ENCODE measurements around the gene CACNA1D.

CACNA1D gene

DNA sequence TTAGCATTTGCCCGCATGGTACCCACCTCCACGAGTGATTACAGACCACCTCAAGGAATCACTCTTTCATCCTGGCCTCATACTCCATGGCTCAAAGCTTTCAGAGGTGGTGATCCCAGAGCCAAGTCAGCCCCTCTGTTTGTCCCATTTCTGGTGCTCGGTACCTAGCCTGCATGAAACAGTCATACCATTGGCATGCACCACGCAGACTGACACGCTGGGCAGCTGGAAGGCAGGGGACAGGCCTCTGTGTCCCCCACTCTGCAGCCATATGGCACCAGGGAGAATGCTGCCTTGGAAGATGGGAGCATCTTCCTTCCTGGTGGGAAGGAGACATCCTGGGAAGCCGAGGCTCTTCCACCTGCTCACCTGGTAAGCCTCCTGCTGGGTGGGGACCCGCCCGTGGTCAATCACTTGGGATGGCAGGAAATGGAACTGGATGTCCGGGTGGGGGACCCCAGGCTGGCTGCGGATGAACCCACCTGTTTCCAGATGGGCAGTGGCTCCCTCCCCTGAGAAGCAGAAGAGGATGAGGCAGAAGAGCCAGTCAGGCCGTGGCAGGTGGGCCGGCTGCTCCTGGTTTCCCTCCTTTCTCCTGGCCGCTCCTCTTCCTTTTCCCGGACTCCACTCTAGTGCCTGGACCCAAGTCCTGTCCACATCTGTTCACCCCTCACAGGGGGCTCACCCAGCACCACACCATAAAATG is 324.9 kb downstream of the CACNA1D start:
- Histone ChIP-seq H2AFZ (ENCODE audit: low read depth, low read length, severe bottlenecking) (no peak overlapping the region), H4K20me1 (ENCODE audit: low read depth, low read length) (no peaks in the 10 kb centered on the region), H3K79me2 (ENCODE audit: insufficient read depth, low read length) (no peaks in the 10 kb centered on the region; the same call in 1 of the 2 replicates), H3K9ac (ENCODE audit: low read length) (no peak overlapping the region), H3K27me3 (ENCODE audit: low read length) (no peaks in the 10 kb centered on the region), H3K4me2 (ENCODE audit: low read depth, low read length, poor library complexity, severe bottlenecking) (no peak overlapping the region), H3K9me3 (ENCODE audit: insufficient read depth, low read length) (no peaks in the 10 kb centered on the region), H3F3A (ENCODE audit: insufficient read depth) (no peaks in the 10 kb centered on the region), H3K27ac (ENCODE audit: low read depth, low read length) (no peak overlapping the region), H3K4me3 (ENCODE audit: insufficient read depth, low read length, poor library complexity, severe bottlenecking) (no peak overlapping the region), H3K36me3 (ENCODE audit: low read length) (0 out of 2 replicates have a peak, but pooled peaks cover 2% of the 10 kb centered on the region), H3K9me2 (replicated peaks; ENCODE audit: insufficient read depth, low read length) (no peaks in the 10 kb centered on the region)
- TF ChIP-seq EZH2phosphoT487 (conservative IDR thresholded peaks at IDR 0.05; ENCODE audit: low read length), result no peak
- TF ChIP-seq, protein P1, sequence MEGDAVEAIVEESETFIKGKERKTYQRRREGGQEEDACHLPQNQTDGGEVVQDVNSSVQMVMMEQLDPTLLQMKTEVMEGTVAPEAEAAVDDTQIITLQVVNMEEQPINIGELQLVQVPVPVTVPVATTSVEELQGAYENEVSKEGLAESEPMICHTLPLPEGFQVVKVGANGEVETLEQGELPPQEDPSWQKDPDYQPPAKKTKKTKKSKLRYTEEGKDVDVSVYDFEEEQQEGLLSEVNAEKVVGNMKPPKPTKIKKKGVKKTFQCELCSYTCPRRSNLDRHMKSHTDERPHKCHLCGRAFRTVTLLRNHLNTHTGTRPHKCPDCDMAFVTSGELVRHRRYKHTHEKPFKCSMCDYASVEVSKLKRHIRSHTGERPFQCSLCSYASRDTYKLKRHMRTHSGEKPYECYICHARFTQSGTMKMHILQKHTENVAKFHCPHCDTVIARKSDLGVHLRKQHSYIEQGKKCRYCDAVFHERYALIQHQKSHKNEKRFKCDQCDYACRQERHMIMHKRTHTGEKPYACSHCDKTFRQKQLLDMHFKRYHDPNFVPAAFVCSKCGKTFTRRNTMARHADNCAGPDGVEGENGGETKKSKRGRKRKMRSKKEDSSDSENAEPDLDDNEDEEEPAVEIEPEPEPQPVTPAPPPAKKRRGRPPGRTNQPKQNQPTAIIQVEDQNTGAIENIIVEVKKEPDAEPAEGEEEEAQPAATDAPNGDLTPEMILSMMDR (IDR thresholded peaks at IDR 0.05; ENCODE audit: insufficient read depth, low read length, poor library complexity, severe bottlenecking), result no peak

DNA sequence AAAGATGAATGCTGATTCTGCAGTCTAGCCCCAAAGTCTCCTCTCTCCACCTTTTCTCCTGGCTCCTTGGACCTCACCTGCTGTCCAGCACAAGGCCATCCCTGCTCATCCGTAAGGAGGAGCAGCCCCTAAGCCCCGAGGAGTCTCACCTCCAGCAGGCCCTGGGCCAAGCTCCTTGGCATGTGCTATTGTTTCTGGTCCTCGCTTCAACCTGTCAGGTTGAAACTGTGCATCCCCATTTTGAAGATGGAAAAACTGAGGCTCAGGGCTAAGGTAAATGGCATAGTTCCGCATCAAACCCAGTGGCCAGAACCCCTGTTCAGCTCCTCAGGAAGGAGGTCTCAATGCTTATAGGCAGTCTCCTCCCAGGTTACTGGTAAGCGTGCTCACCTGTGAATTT is 325.7 kb downstream of the CACNA1D start:
- H3K36me3 ChIP-seq (ENCODE audit: low read length), result 0 out of 2 replicates have a peak, but pooled peaks cover 2% of the 10 kb centered on the region
- H3K9me3 ChIP-seq (ENCODE audit: insufficient read depth, low read length), result no peaks in the 10 kb centered on the region
- no peak overlapping the region for H3K9ac ChIP-seq (ENCODE audit: low read length)
- no peaks in the 10 kb centered on the region for H4K20me1 ChIP-seq (ENCODE audit: low read depth, low read length)
- H3F3A ChIP-seq (ENCODE audit: insufficient read depth), result no peaks in the 10 kb centered on the region
- H3K4me3 ChIP-seq (ENCODE audit: insufficient read depth, low read length, poor library complexity, severe bottlenecking), result no peak overlapping the region
- H3K9me2 ChIP-seq (replicated peaks; ENCODE audit: insufficient read depth, low read length), result no peaks in the 10 kb centered on the region
- TF ChIP-seq EZH2phosphoT487 (conservative IDR thresholded peaks at IDR 0.05; ENCODE audit: low read length), result no peak
- TF ChIP-seq, protein P1 (IDR thresholded peaks at IDR 0.05; ENCODE audit: insufficient read depth, low read length, poor library complexity, severe bottlenecking), result no peak
- no peak overlapping the region for H2AFZ ChIP-seq (ENCODE audit: low read depth, low read length, severe bottlenecking)
- H3K79me2 ChIP-seq (ENCODE audit: insufficient read depth, low read length), result no peaks in the 10 kb centered on the region; the same call in 1 of the 2 replicates
- no peak overlapping the region for H3K4me2 ChIP-seq (ENCODE audit: low read depth, low read length, poor library complexity, severe bottlenecking)
- H3K27me3 ChIP-seq (ENCODE audit: low read length), result no peaks in the 10 kb centered on the region
- no peak overlapping the region for H3K27ac ChIP-seq (ENCODE audit: low read depth, low read length)

DNA sequence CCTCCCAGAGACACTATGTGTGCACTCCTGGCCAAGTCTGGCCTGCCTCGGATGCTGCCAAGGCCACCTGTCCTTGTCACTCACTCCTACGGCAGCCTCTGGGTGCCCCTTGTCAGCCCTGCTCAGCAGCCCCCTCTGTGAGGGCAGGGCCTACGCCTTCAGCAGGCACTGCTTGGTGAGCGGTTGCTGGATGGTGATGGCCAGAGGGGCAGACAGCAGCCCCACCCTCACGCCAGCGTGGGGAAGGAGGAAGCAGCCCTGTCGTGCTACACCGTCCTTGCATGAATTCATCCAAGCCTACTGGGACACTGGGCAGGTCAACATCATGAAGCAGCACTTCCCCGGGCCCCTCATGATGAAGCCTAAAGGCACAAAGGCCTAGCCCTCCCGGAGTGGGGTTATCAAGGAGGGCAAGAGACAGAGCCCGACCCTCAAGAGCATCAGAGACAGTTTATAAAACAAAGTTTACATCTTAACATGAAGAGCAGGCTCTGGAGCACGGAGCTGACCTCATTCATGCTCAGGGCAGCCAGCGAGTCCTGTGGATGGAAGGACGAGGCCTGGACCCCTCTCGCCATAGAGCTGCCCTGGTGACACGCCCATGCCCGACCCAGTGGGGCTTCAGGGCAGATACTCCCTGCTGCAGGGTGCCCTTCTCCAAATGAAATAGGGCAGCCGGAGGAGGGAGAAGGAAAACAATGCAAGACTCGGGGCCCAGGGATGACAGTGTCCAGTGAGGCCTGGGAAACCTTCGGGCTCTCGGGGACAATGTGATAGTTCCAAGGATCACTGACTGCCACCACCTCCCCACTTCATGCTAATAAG is 326.6 kb downstream of the CACNA1D start:
- TF ChIP-seq, protein P1 (IDR thresholded peaks at IDR 0.05; ENCODE audit: insufficient read depth, low read length, poor library complexity, severe bottlenecking), result no peak
- TF ChIP-seq EZH2phosphoT487 (conservative IDR thresholded peaks at IDR 0.05; ENCODE audit: low read length), result no peak
- Histone ChIP-seq H3K9ac (ENCODE audit: low read length) (no peak overlapping the region), H3K27ac (ENCODE audit: low read depth, low read length) (no peak overlapping the region), H4K20me1 (ENCODE audit: low read depth, low read length) (no peaks in the 10 kb centered on the region), H3K9me2 (replicated peaks; ENCODE audit: insufficient read depth, low read length) (no peaks in the 10 kb centered on the region), H3K9me3 (ENCODE audit: insufficient read depth, low read length) (no peaks in the 10 kb centered on the region), H3K36me3 (ENCODE audit: low read length) (0 out of 2 replicates have a peak, but pooled peaks cover 2% of the 10 kb centered on the region), H3F3A (ENCODE audit: insufficient read depth) (no peaks in the 10 kb centered on the region), H3K27me3 (ENCODE audit: low read length) (no peaks in the 10 kb centered on the region), H3K4me3 (ENCODE audit: insufficient read depth, low read length, poor library complexity, severe bottlenecking) (no peak overlapping the region), H2AFZ (ENCODE audit: low read depth, low read length, severe bottlenecking) (no peak overlapping the region), H3K79me2 (ENCODE audit: insufficient read depth, low read length) (no peaks in the 10 kb centered on the region; the same call in 1 of the 2 replicates), H3K4me2 (ENCODE audit: low read depth, low read length, poor library complexity, severe bottlenecking) (no peak overlapping the region)

All from SU-DHL-6 (cell line).